OCI-LY3 (cell line): Measurements from ENCODE around the gene LGALS7B.
"Not testable (repeated sequence)": the region's sequence is repeated elsewhere in the genome, so short reads cannot be mapped to it uniquely, and the experiment has no call there.

Experiments
- EZH2phosphoT487 ChIP-seq: fragments of 200-600 bp; shearing (Covaris generic); IDR thresholded peaks from 2 replicates; pipeline ENCODE4 v1.6.1; 2018; ENCODE audit warnings: antibody characterized with exemption, mixed run types, low read depth
- TF ChIP-seq, protein P1 (sequence below): fragments of 200-600, 300-600 bp; sonication (generic); IDR thresholded peaks from 2 replicates; pipeline ENCODE4 v1.5.1; 2014; ENCODE audit warnings: antibody characterized with exemption, low read length, low read depth

DNA sequence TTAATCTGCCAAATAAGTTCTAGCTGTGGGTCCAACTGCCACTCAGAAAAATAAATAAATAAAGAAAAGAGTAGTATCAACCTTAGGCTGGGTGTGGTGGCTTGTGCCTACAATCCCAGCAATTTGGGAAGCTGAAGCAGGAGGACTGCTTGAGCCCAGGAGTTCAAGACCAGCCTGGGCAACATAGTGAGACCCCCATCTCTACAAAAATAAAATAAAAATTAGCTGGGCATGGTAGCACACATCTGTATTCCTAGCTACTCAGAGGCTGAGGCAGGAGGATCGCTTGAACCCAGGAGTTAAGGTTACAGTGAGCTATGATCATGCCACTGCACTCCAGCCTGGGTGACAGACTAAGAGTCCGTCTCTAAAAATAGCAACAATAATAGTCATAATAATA is 24.9 kb downstream of the LGALS7B start:
- TF ChIP-seq, protein P1, sequence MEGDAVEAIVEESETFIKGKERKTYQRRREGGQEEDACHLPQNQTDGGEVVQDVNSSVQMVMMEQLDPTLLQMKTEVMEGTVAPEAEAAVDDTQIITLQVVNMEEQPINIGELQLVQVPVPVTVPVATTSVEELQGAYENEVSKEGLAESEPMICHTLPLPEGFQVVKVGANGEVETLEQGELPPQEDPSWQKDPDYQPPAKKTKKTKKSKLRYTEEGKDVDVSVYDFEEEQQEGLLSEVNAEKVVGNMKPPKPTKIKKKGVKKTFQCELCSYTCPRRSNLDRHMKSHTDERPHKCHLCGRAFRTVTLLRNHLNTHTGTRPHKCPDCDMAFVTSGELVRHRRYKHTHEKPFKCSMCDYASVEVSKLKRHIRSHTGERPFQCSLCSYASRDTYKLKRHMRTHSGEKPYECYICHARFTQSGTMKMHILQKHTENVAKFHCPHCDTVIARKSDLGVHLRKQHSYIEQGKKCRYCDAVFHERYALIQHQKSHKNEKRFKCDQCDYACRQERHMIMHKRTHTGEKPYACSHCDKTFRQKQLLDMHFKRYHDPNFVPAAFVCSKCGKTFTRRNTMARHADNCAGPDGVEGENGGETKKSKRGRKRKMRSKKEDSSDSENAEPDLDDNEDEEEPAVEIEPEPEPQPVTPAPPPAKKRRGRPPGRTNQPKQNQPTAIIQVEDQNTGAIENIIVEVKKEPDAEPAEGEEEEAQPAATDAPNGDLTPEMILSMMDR: not testable (repeated sequence)
- not testable (repeated sequence) for TF ChIP-seq EZH2phosphoT487
